MM.1S (cell line): Measurements from ENCODE around the gene THAP9.
"Not testable (repeated sequence)": the region's sequence is repeated elsewhere in the genome, so short reads cannot be mapped to it uniquely, and the experiment has no call there.

ENCODE experiments used
- DNase-seq: peaks from one replicate; pipeline ENCODE4 v3.0.0-alpha.2; 2015
- H2AFZ ChIP-seq: fragments of 300-600 bp; sonication (generic); 2 replicates; pipeline ENCODE4 v1.6.0; 2016; ENCODE audit warnings: antibody characterized with exemption, low read length
- H3F3A ChIP-seq: fragments of 300-600 bp; sonication (generic); 2 replicates; pipeline ENCODE4 v1.6.1; 2016; ENCODE audit warnings: mild to moderate bottlenecking, antibody characterized with exemption, low read length, moderate library complexity, mixed read lengths; ENCODE audit not compliant: insufficient read depth
- H3K27ac ChIP-seq: fragments of 300-600 bp; sonication (generic); 2 replicates; pipeline ENCODE4 v1.5.1; 2016; ENCODE audit warnings: mild to moderate bottlenecking, low read length
- H3K27me3 ChIP-seq: fragments of 300-600 bp; sonication (generic); replicated peaks from 2 replicates; pipeline ENCODE4 v1.6.0; 2016; ENCODE audit warnings: low read length; ENCODE audit not compliant: insufficient read depth
- H3K36me3 ChIP-seq: fragments of 300-600 bp; sonication (generic); replicated peaks from 2 replicates; pipeline ENCODE4 v1.6.1; 2016; ENCODE audit warnings: mild to moderate bottlenecking, low read length, mixed read lengths; ENCODE audit not compliant: insufficient read depth
- H3K4me1 ChIP-seq: fragments of 300-600 bp; sonication (generic); 2 replicates; pipeline ENCODE4 v1.6.1; 2016; ENCODE audit warnings: low read length, mixed read lengths
- H3K4me2 ChIP-seq: fragments of 300-600 bp; sonication (generic); 2 replicates; pipeline ENCODE4 v1.6.0; 2016; ENCODE audit warnings: low read depth, low read length
- H3K4me3 ChIP-seq: fragments of 300-600 bp; sonication (generic); 2 replicates; pipeline ENCODE4 v1.5.1; 2016; ENCODE audit warnings: low read length, mixed read lengths
- H3K79me2 ChIP-seq: fragments of 300-600 bp; sonication (generic); 2 replicates; pipeline ENCODE4 v1.6.1; 2016; ENCODE audit warnings: mixed run types, low read length, mixed read lengths
- H3K9ac ChIP-seq: fragments of 300-600 bp; sonication (generic); 2 replicates; pipeline ENCODE4 v1.6.1; 2016; ENCODE audit warnings: low read length, mixed read lengths
- H3K9me2 ChIP-seq: fragments of 300-600 bp; sonication (generic); replicated peaks from 2 replicates; pipeline ENCODE4 v1.6.1; 2016; ENCODE audit warnings: mild to moderate bottlenecking, low read length, mixed read lengths; ENCODE audit not compliant: insufficient read depth
- H3K9me3 ChIP-seq: fragments of 300-600 bp; sonication (generic); replicated peaks from 2 replicates; pipeline ENCODE4 v1.6.1; 2016; ENCODE audit warnings: mild to moderate bottlenecking, low read length, mixed read lengths; ENCODE audit not compliant: insufficient read depth
- H4K20me1 ChIP-seq: fragments of 300-600 bp; sonication (generic); 2 replicates; pipeline ENCODE4 v1.6.1; 2016; ENCODE audit warnings: mild to moderate bottlenecking, low read length, moderate library complexity, mixed read lengths; ENCODE audit not compliant: insufficient read depth
- CTCF ChIP-seq: fragments of 300-600 bp; sonication (generic); IDR thresholded peaks from 2 replicates; pipeline ENCODE4 v1.5.1; 2016; ENCODE audit warnings: antibody characterized with exemption, low read length, mixed read lengths
- EZH2 ChIP-seq: fragments of 300-600 bp; sonication (generic); optimal IDR thresholded peaks from 2 replicates; pipeline ENCODE3; 2017; ENCODE audit warnings: low read depth, mild to moderate bottlenecking, antibody characterized with exemption, low read length, mixed read lengths
- EZH2phosphoT487 ChIP-seq: fragments of 300-600 bp; sonication (generic); IDR thresholded peaks from 2 replicates; pipeline ENCODE4 v1.6.1; 2018; ENCODE audit warnings: antibody characterized with exemption, low read length

Gene THAP9

GRCh38 chr4:82852751-82853285 lies 47.7 kb upstream of the THAP9 start:
- H3K9ac ChIP-seq = no peak overlapping the region
- H2AFZ ChIP-seq = no peak overlapping the region
- H3K27ac ChIP-seq = no peak overlapping the region
- H3K36me3 ChIP-seq = peaks cover 10% of the 10 kb centered on the region
- no peak for DNase-seq
- no peaks in the 10 kb centered on the region for H3K9me2 ChIP-seq
- no peaks in the 10 kb centered on the region for H4K20me1 ChIP-seq
- H3K9me3 ChIP-seq = no peaks in the 10 kb centered on the region
- no peaks in the 10 kb centered on the region for H3F3A ChIP-seq
- TF ChIP-seq EZH2phosphoT487 (no peak), CTCF (no peak), EZH2 (no peak)
- no peaks in the 10 kb centered on the region for H3K27me3 ChIP-seq
- no peak overlapping the region for H3K4me3 ChIP-seq
- H3K4me1 ChIP-seq = no peaks in the 10 kb centered on the region
- no peak overlapping the region for H3K4me2 ChIP-seq
- no peaks in the 10 kb centered on the region for H3K79me2 ChIP-seq

GRCh38 chr4:82860487-82860886 lies 40.0 kb upstream of the THAP9 start:
- not testable (repeated sequence) for H3K9me2 ChIP-seq, DNase-seq, H2AFZ ChIP-seq, H3K27me3 ChIP-seq, H3K4me2 ChIP-seq, H3K9me3 ChIP-seq, H3F3A ChIP-seq, H4K20me1 ChIP-seq, H3K79me2 ChIP-seq, H3K4me1 ChIP-seq, H3K36me3 ChIP-seq, H3K9ac ChIP-seq, H3K4me3 ChIP-seq, H3K27ac ChIP-seq

GRCh38 chr4:82861529-82861928 lies 39.0 kb upstream of the THAP9 start:
- Histone ChIP-seq H3K36me3 (peaks cover 7% of the 10 kb centered on the region; the same call in 1 of the 2 replicates), H3K9ac (no peak overlapping the region), H2AFZ (no peak overlapping the region), H3K79me2 (no peaks in the 10 kb centered on the region), H3K9me3 (no peaks in the 10 kb centered on the region), H3K27me3 (no peaks in the 10 kb centered on the region), H3K9me2 (no peaks in the 10 kb centered on the region), H3K4me3 (no peak overlapping the region), H3K4me2 (no peak overlapping the region), H3K27ac (no peak overlapping the region), H3K4me1 (peaks cover under 1% of the 10 kb centered on the region; the same call in 1 of the 2 replicates), H3F3A (no peaks in the 10 kb centered on the region), H4K20me1 (no peaks in the 10 kb centered on the region)
- no peak for DNase-seq
- TF ChIP-seq CTCF (no peak), EZH2phosphoT487 (no peak), EZH2 (no peak)

- H3K27ac ChIP-seq = no peak overlapping the region
- no peak overlapping the region for H3K4me3 ChIP-seq
- H3K9me3 ChIP-seq = no peaks in the 10 kb centered on the region
- H3F3A ChIP-seq = no peaks in the 10 kb centered on the region; the same call in 1 of the 2 replicates
- H3K4me2 ChIP-seq = no peak overlapping the region
- H3K9me2 ChIP-seq = no peaks in the 10 kb centered on the region
- DNase-seq = no peak
- peaks cover 4% of the 10 kb centered on the region; the same call in 1 of the 2 replicates for H3K4me1 ChIP-seq
- H3K27me3 ChIP-seq = no peaks in the 10 kb centered on the region
- no peak overlapping the region for H3K9ac ChIP-seq
- H4K20me1 ChIP-seq = no peaks in the 10 kb centered on the region
- H3K79me2 ChIP-seq = no peaks in the 10 kb centered on the region
- H3K36me3 ChIP-seq = peaks cover under 1% of the 10 kb centered on the region; the same call in 1 of the 2 replicates
- no peak overlapping the region for H2AFZ ChIP-seq
- TF ChIP-seq CTCF = no peak
- no peak for TF ChIP-seq EZH2phosphoT487
- no peak for TF ChIP-seq EZH2
These were observed 36.1 kb upstream of the THAP9 start for GRCh38 chr4:82864336-82864979.
